Activated T-helper 1 cell treated with anti-CD3 and anti-CD28 coated beads, Interleukin-12 subunit alpha, Interleukin-12 subunit beta, Interleukin-2, Interleukin-4 antibody, amounts not matched to agents 30 ng/mL and 10 ng/mL and 1 ng/mL, durations not matched to agents 14 hours and 24 hours and 36 hours (primary cell): Measurements from ENCODE around the gene HMCES. TPM values are rescaled to one million over a fixed set of nuclear protein-coding genes. Genes with fewer than 3 reads are reported as not detected.
"Not testable (repeated sequence)": the region's sequence is repeated elsewhere in the genome, so short reads cannot be mapped to it uniquely, and the experiment has no call there.

Source experiments
- DNase-seq: peaks from one replicate; pipeline ENCODE4 v3.0.0; 2021; ENCODE audit warnings: low spot score
- H3K27ac Mint-ChIP-seq: one replicate; pipeline ENCODE4 v1.8.0; 2021; ENCODE audit warnings: mild to moderate bottlenecking, mixed read lengths
- H3K27me3 Mint-ChIP-seq: one replicate; pipeline ENCODE4 v1.8.0; 2022; ENCODE audit warnings: mild to moderate bottlenecking, moderate library complexity, mixed read lengths; ENCODE audit not compliant: insufficient read depth
- H3K36me3 Mint-ChIP-seq: one replicate; pipeline ENCODE4 v1.8.0; 2021; ENCODE audit warnings: low read depth, mixed read lengths
- H3K4me1 Mint-ChIP-seq: one replicate; pipeline ENCODE4 v1.8.0; 2021; ENCODE audit warnings: low read depth, mixed read lengths
- H3K4me3 Mint-ChIP-seq: one replicate; pipeline ENCODE4 v1.8.0; 2021; ENCODE audit warnings: mild to moderate bottlenecking, moderate library complexity, mixed read lengths
- H3K9me3 Mint-ChIP-seq: one replicate; pipeline ENCODE4 v1.8.0; 2021; ENCODE audit warnings: mixed read lengths
- intact Hi-C: fragments of 100-400 bp; cut with micrococcal nuclease; formaldehyde crosslinking; loops from one replicate; pipeline ENCODE4 v1.15.1; 2024
- total RNA-seq: library from RNA; stranded (reverse); gene quantifications from 2 replicates; pipeline ENCODE4 v1.2.3, GENCODE V29; 2022

The HMCES gene
- total RNA-seq, 1 donor from 2014 or later = 59.4 TPM

DNA sequence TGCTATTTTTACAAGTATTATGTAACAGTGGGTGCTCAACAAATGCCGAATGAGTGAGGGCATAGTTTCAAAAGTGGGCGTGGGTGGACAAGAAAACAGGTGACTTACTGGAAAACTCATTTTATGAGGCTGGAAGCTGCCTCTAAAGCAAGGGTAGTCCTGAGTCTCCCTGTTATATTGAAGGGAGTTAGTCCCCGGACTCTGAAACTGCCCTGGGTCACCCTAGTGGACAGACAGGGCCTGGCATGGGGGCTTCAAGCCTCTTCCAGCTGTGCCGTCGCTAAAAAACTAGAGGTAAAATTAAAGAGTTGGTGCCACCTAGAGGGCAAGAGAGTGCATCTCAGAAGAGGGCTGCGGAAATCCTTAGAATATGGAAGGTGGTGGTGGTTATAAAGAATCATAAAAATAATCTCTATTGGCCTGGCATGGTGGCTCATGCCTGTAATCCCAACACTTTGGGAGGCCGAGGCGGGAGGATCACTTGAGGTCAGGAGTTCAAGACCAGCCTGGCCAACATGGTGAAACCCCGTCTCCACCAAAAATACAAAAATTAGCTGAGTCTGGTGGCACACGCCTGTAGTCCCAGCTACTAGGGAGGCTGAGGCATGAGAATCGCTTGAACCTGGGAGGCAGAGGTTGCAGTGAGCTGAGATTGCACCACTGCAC is 32.9 kb upstream of the HMCES start:
- not testable (repeated sequence) for H3K27me3 Mint-ChIP-seq, H3K36me3 Mint-ChIP-seq, H3K9me3 Mint-ChIP-seq
- peak overlapping the region; percentile 28 for H3K27ac Mint-ChIP-seq
- H3K4me1 Mint-ChIP-seq = peaks cover 43% of the 10 kb centered on the region
- intact Hi-C loops = loop anchor here (1.0 to 5.0 kb wide), 6 partner anchors 61 to 443 kb away; partner anchors contain the start of gene ISY1
- DNase-seq = peak; percentile 68
- peak overlapping the region; percentile 19 for H3K4me3 Mint-ChIP-seq

DNA sequence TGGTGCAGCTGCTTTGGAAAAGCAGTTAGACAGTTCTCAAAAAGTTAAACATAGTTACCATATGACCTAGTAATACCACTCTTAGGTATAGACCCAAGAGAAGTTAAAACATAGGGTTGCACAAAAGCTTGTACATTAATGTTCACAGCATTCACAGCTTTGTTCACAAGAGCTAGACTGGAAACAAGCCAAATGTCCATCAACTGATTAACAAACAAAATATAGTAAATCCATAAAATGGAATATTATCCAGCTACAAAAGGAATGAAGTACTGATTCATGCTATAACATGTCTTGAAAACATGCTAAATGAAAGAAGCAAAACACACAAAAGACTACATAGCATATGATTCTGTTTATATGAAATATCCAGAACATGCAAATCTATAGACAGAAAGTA is 32.0 kb upstream of the HMCES start:
- Mint-ChIP-seq H3K4me1 (peaks cover 43% of the 10 kb centered on the region), H3K9me3 (no peaks in the 10 kb centered on the region), H3K27ac (no peak overlapping the region), H3K27me3 (no peaks in the 10 kb centered on the region), H3K36me3 (peaks cover 10% of the 10 kb centered on the region), H3K4me3 (no peak overlapping the region)
- DNase-seq = no peak
- intact Hi-C loops = loop anchor here (1.0 to 5.0 kb wide), 2 partner anchors 193 to 444 kb away; no protein-coding TSS in a partner anchor

DNA sequence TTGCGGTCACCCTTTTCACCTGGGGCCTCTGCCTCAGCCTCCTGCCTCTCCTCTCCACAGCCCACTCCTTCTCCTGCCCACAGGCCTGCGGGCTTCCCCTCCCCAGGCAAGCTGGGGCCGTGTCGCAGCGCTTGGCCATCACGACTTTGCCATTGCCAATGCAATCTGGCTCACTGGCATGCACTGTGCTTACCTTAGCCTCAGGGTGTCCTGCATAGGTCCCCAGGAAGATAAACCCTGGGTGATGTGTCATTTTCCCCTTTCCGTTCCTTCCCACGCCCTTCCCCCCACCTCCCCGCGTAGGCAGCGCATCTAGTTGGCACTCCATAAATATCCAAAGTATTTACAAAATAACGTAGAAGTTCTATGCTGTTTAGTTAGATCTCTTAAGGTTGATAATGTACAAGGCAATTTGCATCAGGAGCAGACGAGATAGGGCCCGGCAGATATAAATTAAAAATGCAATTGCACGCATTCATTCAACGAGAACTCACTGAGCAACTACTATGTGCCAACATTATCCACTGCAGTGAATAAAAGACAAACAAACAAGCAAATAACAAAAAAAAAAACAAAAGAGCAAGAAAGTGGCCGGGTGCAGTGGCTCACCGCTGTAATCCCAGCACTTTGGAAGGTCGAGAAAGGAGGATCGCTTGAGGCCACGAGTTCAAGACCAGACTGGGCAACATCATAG is 30.2 kb upstream of the HMCES start:
- Mint-ChIP-seq H3K9me3 (no peaks in the 10 kb centered on the region), H3K4me1 (peaks cover 61% of the 10 kb centered on the region), H3K36me3 (peaks cover 26% of the 10 kb centered on the region), H3K27ac (peak overlapping the region; percentile 98), H3K27me3 (no peaks in the 10 kb centered on the region), H3K4me3 (peak overlapping the region; percentile 98)
- no peak for DNase-seq
- intact Hi-C loops = loop anchor here (2.0 to 5.0 kb wide), 3 partner anchors 18 to 446 kb away; partner anchors contain the start of gene CFAP92

DNA sequence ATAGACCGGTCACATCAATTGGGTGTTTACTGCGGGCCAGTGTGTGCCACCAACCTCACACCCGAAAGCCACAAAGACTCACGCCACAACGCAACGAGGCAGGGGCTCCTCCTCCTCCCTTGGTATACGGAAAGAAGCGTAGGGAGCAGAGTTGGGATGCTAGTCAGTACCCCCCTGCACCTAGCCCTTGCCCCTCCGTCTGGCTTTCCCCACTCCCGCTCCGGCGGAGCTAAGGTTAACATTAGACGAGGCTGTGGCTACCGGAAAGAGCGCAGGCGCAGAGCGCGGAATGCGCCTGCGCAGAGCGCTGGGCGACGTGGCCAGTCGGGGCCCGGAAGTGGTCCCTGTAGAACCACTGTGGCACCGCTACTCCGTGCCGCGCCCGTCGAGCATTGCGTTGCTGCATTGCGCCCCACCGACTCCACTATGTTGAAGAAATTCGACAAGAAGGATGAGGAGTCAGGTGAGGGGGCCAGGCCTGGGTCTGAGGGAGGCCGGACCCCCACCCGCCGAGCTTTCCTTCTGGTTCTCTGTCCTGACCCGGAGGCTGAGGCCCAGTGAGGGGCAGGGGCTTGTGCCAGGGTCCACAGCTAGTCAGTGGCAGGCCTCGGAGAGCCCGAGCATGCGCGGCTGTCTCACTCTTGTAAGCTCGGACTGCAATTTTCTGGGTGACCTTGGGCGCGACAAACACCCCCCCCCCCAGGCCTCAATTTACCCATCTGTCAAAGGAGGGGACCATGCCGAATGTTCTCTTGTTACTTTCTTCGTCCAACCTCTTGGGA is 29.2 kb upstream of the HMCES start, which contains the start of gene COPG1:
COPG1 (plus strand) TSS at position 323 of the 782 bp plus-strand sequence; CDS start at position 427, 104 bp downstream.
- peaks cover 61% of the 10 kb centered on the region for H3K4me1 Mint-ChIP-seq
- intact Hi-C loops = loop anchor here (1.0 to 5.0 kb wide), 13 partner anchors 10 to 447 kb away; partner anchors contain the start of genes ACAD9, CFAP92 and ISY1
- DNase-seq = peak; percentile 88
- H3K4me3 Mint-ChIP-seq = peak within 1 kb of the TSS; percentile 98
- H3K36me3 Mint-ChIP-seq = peaks cover 31% of the 10 kb centered on the region
- no peaks in the 10 kb centered on the region for H3K27me3 Mint-ChIP-seq
- peak within 1 kb of the TSS; percentile 98 for H3K27ac Mint-ChIP-seq
- no peaks in the 10 kb centered on the region for H3K9me3 Mint-ChIP-seq

DNA sequence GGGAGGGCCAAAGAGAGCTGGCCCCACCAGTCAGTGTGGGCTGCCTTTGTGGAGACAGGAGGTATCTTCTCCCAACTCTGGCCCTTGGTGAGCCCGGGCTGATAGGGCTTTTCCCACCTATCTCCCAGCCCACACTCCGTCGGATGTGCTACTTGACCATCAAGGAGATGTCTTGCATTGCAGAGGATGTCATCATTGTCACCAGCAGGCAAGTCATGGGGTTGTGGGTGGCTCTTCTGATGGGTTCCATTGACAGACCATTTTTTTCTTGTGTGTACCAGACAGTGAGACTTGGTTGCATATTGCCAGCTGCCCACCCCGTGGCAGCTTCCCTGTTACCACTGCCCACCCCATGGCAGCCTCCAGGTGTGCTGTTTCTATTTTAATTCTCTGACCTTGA is 25.9 kb upstream of the HMCES start:
- H3K4me3 Mint-ChIP-seq = no peak overlapping the region
- H3K27me3 Mint-ChIP-seq = no peaks in the 10 kb centered on the region
- H3K4me1 Mint-ChIP-seq = peaks cover 45% of the 10 kb centered on the region
- no peak for DNase-seq
- intact Hi-C loops = no loop called here
- no peaks in the 10 kb centered on the region for H3K9me3 Mint-ChIP-seq
- peaks cover 55% of the 10 kb centered on the region for H3K36me3 Mint-ChIP-seq
- H3K27ac Mint-ChIP-seq = no peak overlapping the region

DNA sequence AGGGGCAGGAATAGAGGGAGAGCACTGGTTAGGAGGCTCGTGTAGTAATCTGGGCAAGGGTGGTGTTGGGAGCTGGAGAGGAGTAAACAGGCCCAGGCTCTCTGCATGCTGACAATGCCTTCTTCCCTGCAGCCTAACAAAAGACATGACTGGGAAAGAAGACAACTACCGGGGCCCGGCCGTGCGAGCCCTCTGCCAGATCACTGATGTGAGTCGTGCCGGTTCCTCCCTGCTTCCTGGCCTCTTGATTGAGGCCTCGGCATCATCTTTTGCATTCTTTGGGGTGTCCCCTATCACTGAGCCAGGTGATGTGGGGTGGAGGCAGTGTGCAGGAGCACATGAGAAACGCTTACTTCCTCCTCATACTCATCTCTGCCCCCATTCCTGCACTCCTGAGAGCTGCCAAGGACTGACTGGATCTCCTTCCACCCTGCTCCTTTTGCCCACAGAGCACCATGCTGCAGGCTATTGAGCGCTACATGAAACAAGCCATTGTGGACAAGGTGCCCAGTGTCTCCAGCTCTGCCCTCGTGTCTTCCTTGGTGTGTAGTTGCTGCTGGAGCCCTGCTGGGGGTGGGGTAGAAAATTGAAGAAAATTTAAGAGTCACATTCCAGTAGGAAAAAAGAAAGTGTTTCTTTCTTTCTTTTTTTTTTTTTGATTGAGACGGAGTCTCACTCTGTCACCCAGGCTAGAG is 24.0 kb upstream of the HMCES start:
- H3K27ac Mint-ChIP-seq = no peak overlapping the region
- no peak for DNase-seq
- H3K9me3 Mint-ChIP-seq = no peaks in the 10 kb centered on the region
- no peaks in the 10 kb centered on the region for H3K27me3 Mint-ChIP-seq
- H3K4me1 Mint-ChIP-seq = peaks cover 29% of the 10 kb centered on the region
- no peak overlapping the region for H3K4me3 Mint-ChIP-seq
- intact Hi-C loops = no loop called here
- peaks cover 65% of the 10 kb centered on the region for H3K36me3 Mint-ChIP-seq

DNA sequence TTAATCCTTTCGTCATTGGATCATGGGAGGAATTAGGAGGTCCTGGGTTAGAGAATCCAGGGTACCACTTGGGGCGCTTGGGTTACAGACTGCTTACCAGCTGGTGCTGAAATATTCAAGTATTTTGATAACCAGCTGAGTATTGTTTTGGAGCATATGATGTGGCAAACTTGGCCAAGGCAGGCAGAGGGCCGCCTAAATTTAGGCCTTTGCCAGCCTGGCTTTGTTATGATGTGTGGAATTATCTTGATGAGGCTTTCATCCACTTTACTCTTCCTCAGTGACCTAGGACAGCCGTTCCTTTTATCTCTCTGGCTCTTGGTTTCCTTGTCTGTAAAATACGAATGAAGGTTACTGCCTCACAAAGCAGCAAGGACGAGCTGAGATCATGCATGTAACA is 22.4 kb upstream of the HMCES start:
- H3K27me3 Mint-ChIP-seq = no peaks in the 10 kb centered on the region
- no peak overlapping the region for H3K27ac Mint-ChIP-seq
- no peaks in the 10 kb centered on the region for H3K9me3 Mint-ChIP-seq
- intact Hi-C loops = no loop called here
- DNase-seq = no peak
- H3K36me3 Mint-ChIP-seq = peaks cover 67% of the 10 kb centered on the region
- H3K4me3 Mint-ChIP-seq = no peak overlapping the region
- peaks cover 23% of the 10 kb centered on the region for H3K4me1 Mint-ChIP-seq

DNA sequence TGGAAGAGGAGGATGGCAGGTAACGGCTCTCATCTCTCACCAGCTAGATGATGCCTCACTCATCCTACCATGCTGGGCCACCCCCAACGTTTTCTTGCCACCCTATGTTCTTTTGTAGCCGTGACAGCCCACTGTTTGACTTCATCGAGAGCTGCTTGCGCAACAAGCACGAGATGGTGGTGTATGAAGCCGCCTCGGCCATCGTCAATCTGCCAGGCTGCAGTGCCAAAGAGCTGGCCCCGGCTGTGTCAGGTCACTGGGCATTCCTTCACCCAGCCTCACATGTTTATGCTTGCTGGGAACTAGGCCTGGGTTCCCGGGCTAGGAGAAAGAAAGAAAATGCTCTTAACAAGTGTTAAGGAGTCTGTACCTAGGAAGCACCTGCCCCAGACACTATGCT is 21.1 kb upstream of the HMCES start:
- H3K4me3 Mint-ChIP-seq = no peak overlapping the region
- peaks cover 12% of the 10 kb centered on the region for H3K4me1 Mint-ChIP-seq
- H3K36me3 Mint-ChIP-seq = peaks cover 64% of the 10 kb centered on the region
- intact Hi-C loops = no loop called here
- no peaks in the 10 kb centered on the region for H3K27me3 Mint-ChIP-seq
- no peak overlapping the region for H3K27ac Mint-ChIP-seq
- DNase-seq = no peak
- no peaks in the 10 kb centered on the region for H3K9me3 Mint-ChIP-seq

DNA sequence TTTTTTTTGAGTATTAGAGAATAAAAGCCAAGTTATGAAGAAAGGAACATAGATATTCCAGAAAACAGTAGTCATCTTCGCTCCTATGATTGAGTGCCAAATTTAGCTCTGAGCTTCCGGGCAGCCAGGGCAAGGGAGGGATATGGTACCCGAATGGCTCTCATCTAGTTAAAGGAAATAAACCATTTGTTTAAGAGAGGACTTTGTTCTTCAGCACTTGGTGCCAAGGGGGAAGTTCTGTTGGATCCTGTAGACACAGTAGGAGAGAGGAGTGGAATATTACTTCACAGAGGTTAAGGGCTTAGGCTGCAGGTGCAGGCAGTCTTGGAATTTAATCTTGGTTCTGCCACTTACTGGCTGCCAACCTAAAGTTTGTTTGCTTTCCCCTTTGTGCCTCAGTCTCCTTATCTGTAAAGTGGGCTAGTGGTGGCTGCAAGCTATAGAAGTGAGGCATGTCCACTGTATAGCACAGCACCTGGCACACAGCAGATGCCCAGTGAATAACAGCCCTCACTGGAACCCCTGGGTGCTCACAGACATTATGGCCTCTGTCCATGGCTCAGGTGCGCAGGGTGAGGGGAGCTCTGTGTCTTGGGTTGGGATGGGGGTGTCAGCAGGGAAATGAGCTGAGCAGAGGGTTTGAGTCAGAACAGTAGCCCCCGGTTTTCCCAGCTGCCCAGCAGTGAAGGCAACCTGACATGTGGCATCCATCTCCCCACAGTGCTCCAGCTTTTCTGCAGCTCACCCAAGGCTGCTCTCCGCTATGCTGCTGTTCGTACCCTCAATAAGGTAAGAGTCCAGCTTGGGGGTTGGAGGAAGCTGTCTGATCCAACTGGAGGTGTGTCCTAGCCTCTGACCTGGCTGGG is 18.8 kb upstream of the HMCES start:
- peaks cover 61% of the 10 kb centered on the region for H3K36me3 Mint-ChIP-seq
- H3K27ac Mint-ChIP-seq = no peak overlapping the region
- H3K4me1 Mint-ChIP-seq = peaks cover 4% of the 10 kb centered on the region
- DNase-seq = no peak
- H3K27me3 Mint-ChIP-seq = no peaks in the 10 kb centered on the region
- intact Hi-C loops = no loop called here
- no peak overlapping the region for H3K4me3 Mint-ChIP-seq
- H3K9me3 Mint-ChIP-seq = no peaks in the 10 kb centered on the region

DNA sequence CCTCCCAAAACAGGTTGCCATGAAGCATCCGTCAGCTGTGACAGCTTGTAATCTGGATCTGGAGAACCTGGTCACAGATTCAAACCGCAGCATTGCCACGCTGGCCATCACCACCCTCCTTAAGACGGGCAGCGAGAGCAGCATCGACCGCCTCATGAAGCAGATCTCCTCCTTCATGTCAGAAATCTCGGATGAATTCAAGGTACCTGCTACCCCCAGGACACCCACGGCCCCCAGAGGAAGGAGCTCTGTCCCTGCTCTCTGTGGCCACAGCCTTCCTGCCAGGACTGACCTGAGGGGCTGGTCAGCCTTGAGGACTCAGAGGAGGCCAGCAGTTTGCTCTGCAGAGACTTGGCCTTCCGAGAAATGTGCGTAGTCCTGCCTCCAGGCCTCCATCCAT is 18.1 kb upstream of the HMCES start:
- Mint-ChIP-seq H3K4me3 (no peak overlapping the region), H3K27ac (no peak overlapping the region), H3K4me1 (peaks cover 4% of the 10 kb centered on the region), H3K27me3 (no peaks in the 10 kb centered on the region), H3K36me3 (peaks cover 61% of the 10 kb centered on the region), H3K9me3 (no peaks in the 10 kb centered on the region)
- intact Hi-C loops = no loop called here
- no peak for DNase-seq

DNA sequence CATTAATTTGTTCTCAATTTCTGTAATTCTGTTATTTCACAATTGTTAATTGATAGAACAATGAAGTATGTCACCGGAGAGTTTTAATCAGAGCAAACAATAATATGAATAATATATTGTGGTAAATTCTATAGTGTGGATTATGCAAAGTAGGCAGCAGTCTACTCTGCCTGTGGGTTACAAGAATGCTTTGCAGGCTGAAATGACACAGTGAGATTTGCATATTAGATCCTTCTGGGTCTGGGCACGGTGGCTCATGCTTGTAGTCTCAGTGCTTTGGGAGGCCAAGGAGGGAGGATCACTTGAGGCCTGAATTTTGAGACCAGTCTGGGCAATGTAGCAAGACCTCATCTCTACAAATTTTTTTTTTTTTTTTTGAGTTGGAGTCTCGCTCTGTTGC is 16.8 kb upstream of the HMCES start:
- no peak for DNase-seq
- H3K4me1 Mint-ChIP-seq = peaks cover 4% of the 10 kb centered on the region
- no peaks in the 10 kb centered on the region for H3K27me3 Mint-ChIP-seq
- no peaks in the 10 kb centered on the region for H3K9me3 Mint-ChIP-seq
- H3K4me3 Mint-ChIP-seq = no peak overlapping the region
- H3K36me3 Mint-ChIP-seq = peaks cover 55% of the 10 kb centered on the region
- intact Hi-C loops = no loop called here
- H3K27ac Mint-ChIP-seq = no peak overlapping the region
